Suprapubic skin (tissue), 4 donors: ENCODE data around the gene SPIB. TPM values are rescaled to one million over a fixed set of nuclear protein-coding genes. Genes with fewer than 3 reads are reported as not detected.

Experiments used
- DNase-seq, 2 donors: peaks; one replicate each; pipeline ENCODE4 v3.0.0-alpha.2; 2019; ENCODE audit warnings: low spot score in 2 of 2
- H3K27ac ChIP-seq: fragments of 200-600 bp; sonication (generic); one replicate; pipeline ENCODE4 v1.5.1; 2019
- H3K27me3 ChIP-seq: fragments of 200-600 bp; sonication (generic); one replicate; pipeline ENCODE4 v1.5.1; 2019
- H3K36me3 ChIP-seq: fragments of 200-600 bp; sonication (generic); one replicate; pipeline ENCODE4 v1.5.1; 2019
- H3K4me1 ChIP-seq: fragments of 200-600 bp; sonication (generic); one replicate; pipeline ENCODE4 v1.5.1; 2019
- H3K4me3 ChIP-seq: fragments of 200-600 bp; sonication (generic); one replicate; pipeline ENCODE4 v1.5.1; 2019; ENCODE audit warnings: mild to moderate bottlenecking
- H3K9me3 ChIP-seq: fragments of 200-600 bp; sonication (generic); one replicate; pipeline ENCODE4 v1.5.1; 2019
- EP300 ChIP-seq: sonication (generic); formaldehyde crosslinking; IDR thresholded peaks from one replicate; pipeline ENCODE4 v1.6.1; 2017; ENCODE audit warnings: antibody characterized with exemption
- POLR2A ChIP-seq, 2 donors: fragments of 450-650 bp; IDR thresholded peaks; one replicate each; pipeline ENCODE4 v1.6.1; 2017; ENCODE audit warnings: antibody characterized with exemption in 2 of 2, mild to moderate bottlenecking in 2 of 2, moderate library complexity in 2 of 2
- POLR2AphosphoS5 ChIP-seq, 3 donors: sonication (generic); formaldehyde crosslinking; IDR thresholded peaks; one replicate each; pipeline ENCODE4 v1.6.1; 2017; ENCODE audit warnings: antibody characterized with exemption in 3 of 3
- WGBS: methylation state at CpG from one replicate; pipeline ENCODE4 v1.1.5; 2018; 5-methylcytosine and 5-hydroxymethylcytosine counted together
- total RNA-seq, 4 donors: library from RNA; depleted of rRNA; stranded (reverse); fragments of >200 nt; gene quantifications; one replicate each; pipeline ENCODE4 v1.1.0, GENCODE V29; 2016
- TF ChIP-seq, protein P1 (sequence below), 2 donors: fragments of 200-600 bp in 1 of 2; fragments of 450-650 bp in 1 of 2; sonication (generic) in 1 of 2; IDR thresholded peaks; one replicate each; pipeline ENCODE4 v1.5.1; 2016 to 2019; ENCODE audit warnings: antibody characterized with exemption in 2 of 2, mild to moderate bottlenecking in 1 of 2, moderate library complexity in 1 of 2

SPIB gene
- total RNA-seq, 4 donors from 2014 or later = not detected

DNA sequence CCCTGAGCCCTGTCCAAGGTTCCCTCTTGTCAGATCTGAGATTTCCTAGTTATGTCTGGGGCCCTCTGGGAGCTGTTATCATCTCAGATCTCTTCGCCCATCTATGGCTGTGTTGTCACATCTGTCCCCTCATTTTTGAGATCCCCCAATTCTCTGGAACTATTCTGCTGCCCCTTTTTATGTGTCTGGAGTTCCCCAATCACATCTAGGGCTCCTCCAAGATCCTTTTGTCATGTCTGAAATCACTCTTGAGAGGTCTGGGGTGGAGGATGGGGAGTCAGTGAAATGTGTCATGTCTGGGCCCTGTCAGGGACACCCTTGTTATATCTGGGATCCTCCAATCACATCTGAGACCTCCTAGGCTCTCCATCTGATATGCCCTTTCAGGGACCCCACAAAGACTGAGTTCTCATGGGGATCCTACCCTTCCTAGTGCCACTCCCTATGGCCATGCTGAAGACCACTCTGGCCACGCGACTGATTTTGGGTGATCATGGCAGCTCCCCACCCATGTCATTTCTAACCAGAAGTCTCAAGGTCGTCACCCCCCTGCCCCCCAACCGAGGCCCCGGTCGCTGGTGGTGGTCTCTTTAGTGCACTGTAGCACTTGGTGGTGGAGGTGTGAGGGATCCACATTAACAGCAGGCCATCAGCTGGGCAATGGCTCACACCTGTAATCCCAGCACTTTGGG is 10.2 kb downstream of the SPIB start:
- no peaks in the 10 kb centered on the region for H3K9me3 ChIP-seq
- no peak for TF ChIP-seq EP300
- no peak for TF ChIP-seq POLR2A (IDR thresholded peaks at IDR 0.05)
- TF ChIP-seq, protein P1, sequence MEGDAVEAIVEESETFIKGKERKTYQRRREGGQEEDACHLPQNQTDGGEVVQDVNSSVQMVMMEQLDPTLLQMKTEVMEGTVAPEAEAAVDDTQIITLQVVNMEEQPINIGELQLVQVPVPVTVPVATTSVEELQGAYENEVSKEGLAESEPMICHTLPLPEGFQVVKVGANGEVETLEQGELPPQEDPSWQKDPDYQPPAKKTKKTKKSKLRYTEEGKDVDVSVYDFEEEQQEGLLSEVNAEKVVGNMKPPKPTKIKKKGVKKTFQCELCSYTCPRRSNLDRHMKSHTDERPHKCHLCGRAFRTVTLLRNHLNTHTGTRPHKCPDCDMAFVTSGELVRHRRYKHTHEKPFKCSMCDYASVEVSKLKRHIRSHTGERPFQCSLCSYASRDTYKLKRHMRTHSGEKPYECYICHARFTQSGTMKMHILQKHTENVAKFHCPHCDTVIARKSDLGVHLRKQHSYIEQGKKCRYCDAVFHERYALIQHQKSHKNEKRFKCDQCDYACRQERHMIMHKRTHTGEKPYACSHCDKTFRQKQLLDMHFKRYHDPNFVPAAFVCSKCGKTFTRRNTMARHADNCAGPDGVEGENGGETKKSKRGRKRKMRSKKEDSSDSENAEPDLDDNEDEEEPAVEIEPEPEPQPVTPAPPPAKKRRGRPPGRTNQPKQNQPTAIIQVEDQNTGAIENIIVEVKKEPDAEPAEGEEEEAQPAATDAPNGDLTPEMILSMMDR (IDR thresholded peaks at IDR 0.05) = no peak
- no peak for TF ChIP-seq POLR2AphosphoS5 (IDR thresholded peaks at IDR 0.05)
- H3K36me3 ChIP-seq = no peaks in the 10 kb centered on the region
- H3K4me1 ChIP-seq = peaks cover 29% of the 10 kb centered on the region
- no peak overlapping the region for H3K4me3 ChIP-seq
- WGBS = 98% methylated on average over 2 of the region's 7 CpGs
- no peak overlapping the region for H3K27ac ChIP-seq
- DNase-seq = no peak
- peaks cover 19% of the 10 kb centered on the region for H3K27me3 ChIP-seq

DNA sequence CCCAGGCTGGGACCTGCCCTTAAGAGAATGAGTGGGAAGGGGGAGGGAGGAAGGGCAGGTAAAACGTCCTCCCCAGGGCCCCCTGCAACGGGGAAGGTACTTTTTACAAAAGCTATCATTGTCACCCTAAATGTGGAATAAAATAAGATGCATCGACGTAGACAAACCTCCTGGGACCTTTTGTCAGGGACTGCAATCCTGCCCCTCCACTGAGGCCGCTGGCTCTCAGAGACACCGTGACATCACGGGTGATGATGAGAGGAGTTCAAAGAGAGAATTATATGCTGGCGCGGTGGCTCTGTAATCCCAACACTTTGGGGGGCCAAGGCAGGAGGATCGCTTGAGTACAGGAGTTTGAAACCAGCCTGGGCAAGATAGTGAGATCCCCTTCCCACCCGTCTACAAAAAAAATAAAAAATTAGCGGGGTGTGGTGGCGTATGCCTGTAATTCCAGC is 12.2 kb downstream of the SPIB start:
- WGBS = 29% methylated on average over 13 of the region's 13 CpGs
- Histone ChIP-seq H3K4me1 (peaks cover 29% of the 10 kb centered on the region), H3K27me3 (peaks cover 37% of the 10 kb centered on the region), H3K36me3 (no peaks in the 10 kb centered on the region), H3K4me3 (peak overlapping the region; percentile 59), H3K9me3 (no peaks in the 10 kb centered on the region), H3K27ac (peak overlapping the region; percentile 26)
- TF ChIP-seq POLR2A (IDR thresholded peaks at IDR 0.05) = no peak
- no peak for TF ChIP-seq POLR2AphosphoS5 (IDR thresholded peaks at IDR 0.05)
- TF ChIP-seq EP300 = no peak
- TF ChIP-seq, protein P1 (IDR thresholded peaks at IDR 0.05) = no peak
- no peak for DNase-seq

DNA sequence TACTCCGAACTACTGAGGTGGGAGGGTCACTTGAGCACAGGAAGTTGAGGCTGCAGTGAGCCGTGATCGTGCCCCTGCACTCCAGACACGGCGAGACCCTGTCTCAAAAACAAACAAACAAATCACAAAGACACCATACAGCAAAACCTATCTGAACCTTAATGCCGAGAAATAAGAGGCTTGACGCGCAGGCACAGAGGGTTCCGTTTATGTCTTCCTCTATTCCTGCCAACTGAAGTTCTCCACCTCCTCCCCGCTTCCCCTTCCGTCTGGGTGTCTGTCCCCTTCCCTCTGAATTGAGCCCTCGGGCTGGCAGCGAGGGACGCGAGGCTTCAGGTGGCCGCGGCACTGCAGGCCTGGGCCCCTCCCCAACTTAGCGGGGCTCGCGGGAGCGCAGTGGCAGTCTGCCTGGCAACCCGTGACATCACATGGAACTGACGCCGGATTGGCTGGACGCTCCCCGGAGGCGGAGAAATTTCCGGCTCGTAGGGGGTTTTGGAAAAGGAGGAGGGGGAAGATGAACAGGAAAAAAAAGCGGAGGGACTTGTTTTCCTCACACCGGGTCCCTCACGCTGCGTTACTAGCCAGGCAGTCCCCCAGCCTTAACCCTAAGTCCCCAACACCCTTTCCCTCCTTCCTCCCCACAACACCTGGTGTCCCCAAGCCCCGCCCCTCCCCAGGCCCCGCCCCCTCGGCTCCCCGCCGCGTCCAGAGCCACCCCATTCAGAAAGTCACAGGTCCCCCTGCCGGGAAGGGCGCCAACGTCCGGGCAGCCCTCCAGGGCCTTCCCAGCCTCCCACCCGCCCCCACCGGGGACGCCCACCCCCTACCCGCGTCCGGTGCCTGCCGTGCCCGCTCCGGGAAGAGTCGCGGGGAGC is 12.8 kb downstream of the SPIB start:
- Histone ChIP-seq H3K4me1 (peaks cover 29% of the 10 kb centered on the region), H3K27ac (peak overlapping the region; percentile 45), H3K4me3 (peak overlapping the region; percentile 59), H3K9me3 (no peaks in the 10 kb centered on the region), H3K27me3 (peaks cover 41% of the 10 kb centered on the region), H3K36me3 (no peaks in the 10 kb centered on the region)
- WGBS = under 1% methylated on average over 36 of the region's 54 CpGs
- peak; percentile 87 to 89 for DNase-seq
- TF ChIP-seq EP300 = no peak
- TF ChIP-seq POLR2AphosphoS5 (IDR thresholded peaks at IDR 0.05) = no peak
- TF ChIP-seq POLR2A (IDR thresholded peaks at IDR 0.05) = peak in 1 of 2 donors; percentile 33
- TF ChIP-seq, protein P1 (IDR thresholded peaks at IDR 0.05) = no peak

DNA sequence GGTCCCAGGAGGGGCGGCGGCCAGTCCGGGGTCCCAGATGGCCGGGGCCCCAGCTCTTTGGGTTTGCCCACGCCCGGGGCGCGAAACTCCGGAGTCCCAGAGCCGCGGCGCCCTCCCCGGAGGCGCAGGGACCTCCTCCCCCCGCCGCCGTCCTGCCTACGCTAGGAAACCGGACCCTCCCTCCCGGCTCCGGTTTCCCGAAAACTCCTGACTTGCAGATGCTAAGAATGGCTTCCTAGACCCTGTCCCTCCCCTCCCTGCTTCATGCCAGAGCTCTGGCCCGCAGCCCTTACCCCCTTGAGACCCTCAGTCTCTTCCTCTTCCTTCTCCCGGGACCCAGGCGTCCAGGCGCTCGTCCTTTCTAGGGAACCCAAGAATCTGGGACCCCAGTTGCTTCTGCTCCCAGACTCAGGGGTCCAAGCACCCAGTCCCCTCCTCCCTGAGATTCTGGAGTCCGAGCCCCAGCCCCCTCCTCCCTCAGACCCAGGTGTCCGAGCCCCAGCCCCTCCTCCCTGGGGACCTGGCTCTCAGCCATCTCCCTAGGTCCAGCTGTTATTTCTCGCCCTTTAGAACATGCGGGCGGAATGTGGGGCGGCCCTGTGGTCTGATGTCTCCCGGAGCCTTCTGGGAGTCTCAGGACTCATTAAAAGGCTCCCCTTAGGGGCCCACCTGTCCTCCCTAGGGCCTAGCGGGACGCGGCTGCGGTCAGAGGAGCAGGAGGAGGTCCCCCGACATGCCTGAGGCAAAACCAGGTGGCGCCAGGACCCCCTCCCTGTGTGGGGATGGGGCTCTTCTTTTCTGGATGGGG is 13.7 kb downstream of the SPIB start, which contains the start of gene MYBPC2:
Gene MYBPC2, plus strand, starts transcription at position 672 of the 808 bp plus-strand sequence. Its CDS starts 62 bp downstream, at position 734.
- Histone ChIP-seq H3K27me3 (peaks cover 41% of the 10 kb centered on the region), H3K36me3 (no peaks in the 10 kb centered on the region), H3K4me1 (peaks cover 29% of the 10 kb centered on the region), H3K9me3 (no peaks in the 10 kb centered on the region), H3K4me3 (peak within 1 kb of the TSS; percentile 59), H3K27ac (peak within 1 kb of the TSS; percentile 45)
- no peak for DNase-seq
- TF ChIP-seq, protein P1 (IDR thresholded peaks at IDR 0.05) = no peak
- TF ChIP-seq EP300 (no peak), POLR2A (IDR thresholded peaks at IDR 0.05) (no peak), POLR2AphosphoS5 (IDR thresholded peaks at IDR 0.05) (no peak)
- WGBS = 2% methylated on average over 35 of the region's 40 CpGs
